GM12875 (cell line): ENCODE data around the gene ADGRL3.

Experiments
- H3K4me3 ChIP-seq: one replicate; pipeline ENCODE4 v1.5.1; 2011; ENCODE audit warnings: low read depth, low read length, control low read depth
- CTCF ChIP-seq: IDR thresholded peaks from 2 replicates; pipeline ENCODE4 v1.5.1; 2011; ENCODE audit warnings: low read depth, mild to moderate bottlenecking, control low read depth, inconsistent platforms, low read length, moderate library complexity, borderline replicate concordance; ENCODE audit not compliant: insufficient read depth

The ADGRL3 gene

GRCh38 chr4:61333490-61333889, 133.4 kb downstream of the ADGRL3 start:
- no peak for TF ChIP-seq CTCF
- H3K4me3 ChIP-seq = no peak overlapping the region

GRCh38 chr4:61335241-61335763, 135.2 kb downstream of the ADGRL3 start:
- no peak for TF ChIP-seq CTCF
- H3K4me3 ChIP-seq = no peak overlapping the region

- H3K4me3 ChIP-seq = no peak overlapping the region
- no peak for TF ChIP-seq CTCF
Measured at GRCh38 chr4:61336488-61336887, 136.4 kb downstream of the ADGRL3 start.

GRCh38 chr4:61336916-61337315, 136.8 kb downstream of the ADGRL3 start:
- H3K4me3 ChIP-seq = no peak overlapping the region
- TF ChIP-seq CTCF = no peak

- no peak for TF ChIP-seq CTCF
- no peak overlapping the region for H3K4me3 ChIP-seq
Measured at GRCh38 chr4:61342061-61342460, 141.9 kb downstream of the ADGRL3 start.

- H3K4me3 ChIP-seq = no peak overlapping the region
- no peak for TF ChIP-seq CTCF
Measured at GRCh38 chr4:61350932-61351331, 150.8 kb downstream of the ADGRL3 start.

- no peak for TF ChIP-seq CTCF
- no peak overlapping the region for H3K4me3 ChIP-seq
Measured at GRCh38 chr4:61356696-61357095, 156.6 kb downstream of the ADGRL3 start.
